Activated naive CD8-positive, alpha-beta T cell (primary cell): Measurements from ENCODE around the gene TRIB2.

Experiments
- H3K27ac Mint-ChIP-seq: one replicate; pipeline ENCODE4 v1.8.0; 2021; ENCODE audit warnings: mixed read lengths
- H3K27me3 Mint-ChIP-seq: one replicate; pipeline ENCODE4 v1.8.0; 2021; ENCODE audit warnings: mixed read lengths
- H3K36me3 Mint-ChIP-seq: one replicate; pipeline ENCODE4 v1.8.0; 2021; ENCODE audit warnings: mixed read lengths
- H3K4me1 Mint-ChIP-seq: one replicate; pipeline ENCODE4 v1.8.0; 2021; ENCODE audit warnings: low read depth, mixed read lengths
- H3K4me3 Mint-ChIP-seq: one replicate; pipeline ENCODE4 v1.8.0; 2021; ENCODE audit warnings: mild to moderate bottlenecking, mixed read lengths
- H3K9me3 Mint-ChIP-seq: one replicate; pipeline ENCODE4 v1.8.0; 2021; ENCODE audit warnings: low read depth, mixed read lengths

TRIB2 gene

DNA sequence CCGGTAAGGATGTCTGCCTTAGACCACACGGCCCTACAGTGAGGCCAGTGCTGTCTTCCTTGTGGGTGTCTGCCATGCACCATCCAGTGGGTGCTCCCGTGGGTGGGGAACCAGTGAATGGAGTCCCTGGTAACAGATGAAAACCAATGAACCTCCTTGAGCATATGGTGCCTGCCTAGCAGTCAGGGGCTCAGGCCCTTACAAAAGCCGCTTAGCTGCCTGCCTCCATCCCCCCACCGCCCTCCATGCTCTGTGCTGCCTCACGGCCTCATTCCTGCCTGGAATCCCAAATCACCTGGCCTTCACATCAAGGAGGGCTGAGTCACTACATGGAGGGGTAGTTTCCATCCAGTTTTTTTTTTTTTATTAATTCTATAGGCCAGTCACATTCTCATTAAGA is 30.8 kb upstream of the TRIB2 start:
- peaks cover 6% of the 10 kb centered on the region for H3K36me3 Mint-ChIP-seq
- H3K9me3 Mint-ChIP-seq = no peaks in the 10 kb centered on the region
- no peaks in the 10 kb centered on the region for H3K27me3 Mint-ChIP-seq
- H3K27ac Mint-ChIP-seq = no peak overlapping the region
- H3K4me1 Mint-ChIP-seq = peaks cover 2% of the 10 kb centered on the region
- no peak overlapping the region for H3K4me3 Mint-ChIP-seq

DNA sequence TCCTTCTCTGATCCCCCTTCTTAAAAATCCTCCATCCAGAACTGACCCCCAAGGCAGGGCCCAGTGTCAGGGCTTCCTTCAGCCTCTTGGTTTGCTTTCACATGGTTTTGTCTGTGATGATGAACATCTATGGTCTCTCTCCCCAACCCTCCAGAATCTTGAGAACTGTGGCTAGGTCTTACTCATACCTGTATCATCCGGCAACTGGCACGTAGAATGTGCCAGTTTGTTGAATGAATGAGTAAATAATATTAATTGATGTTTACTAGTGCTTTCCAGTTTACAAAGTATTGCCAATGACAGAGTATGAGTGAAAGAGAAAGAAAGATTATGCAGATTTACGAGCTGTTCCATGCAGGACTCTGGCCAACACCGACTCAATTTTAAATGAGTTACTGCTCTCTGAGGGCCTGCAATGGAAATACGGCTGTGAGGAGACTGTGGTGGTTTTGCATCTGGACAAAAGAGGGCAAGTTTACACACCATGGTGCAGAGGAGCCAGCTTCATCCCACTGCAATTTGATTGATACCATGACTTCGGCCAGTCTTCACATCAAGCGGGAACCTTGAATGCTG is 29.9 kb upstream of the TRIB2 start:
- Mint-ChIP-seq H3K9me3 (no peaks in the 10 kb centered on the region), H3K4me1 (peaks cover 2% of the 10 kb centered on the region), H3K27me3 (no peaks in the 10 kb centered on the region), H3K4me3 (no peak overlapping the region), H3K36me3 (peaks cover 6% of the 10 kb centered on the region), H3K27ac (no peak overlapping the region)

DNA sequence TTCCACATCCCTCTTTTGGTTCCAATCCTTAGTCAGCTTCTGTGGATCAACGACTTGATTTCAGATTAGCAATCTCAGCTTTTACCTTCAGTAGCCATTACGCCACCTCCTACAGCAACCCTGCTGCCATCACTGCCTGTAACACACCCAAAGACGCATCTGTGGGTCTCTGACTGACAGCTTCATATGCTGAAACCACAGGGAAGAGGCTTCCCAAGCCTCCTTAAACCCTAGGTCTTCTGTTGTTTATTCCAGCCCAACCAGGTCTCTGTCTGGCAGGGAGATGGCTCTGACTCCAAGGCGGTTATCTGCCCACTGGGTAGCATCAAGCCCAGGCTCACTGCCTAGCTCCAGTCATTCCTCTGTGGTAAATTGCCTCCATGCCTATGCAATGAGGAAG is 28.6 kb upstream of the TRIB2 start:
- H3K4me3 Mint-ChIP-seq = no peak overlapping the region

DNA sequence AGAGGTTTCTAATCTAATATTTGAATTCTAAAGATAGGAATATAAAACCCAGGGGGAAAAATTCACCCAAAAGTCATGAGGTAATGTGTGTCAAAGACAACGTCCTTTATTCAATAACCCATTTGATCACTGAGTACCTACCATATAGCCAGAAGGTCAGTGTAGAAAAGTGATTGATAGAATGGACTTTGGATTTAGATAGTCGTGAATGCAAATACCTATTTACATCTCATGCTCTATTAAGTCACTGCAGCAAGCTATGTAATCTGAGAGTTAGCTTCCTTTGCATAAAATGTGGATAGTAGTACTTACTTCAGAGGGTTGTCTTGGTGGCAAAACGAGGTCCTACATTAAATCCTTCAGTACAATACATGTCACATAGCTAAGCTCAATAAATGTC is 27.8 kb upstream of the TRIB2 start:
- Mint-ChIP-seq H3K4me1 (peaks cover 2% of the 10 kb centered on the region), H3K9me3 (peaks cover 5% of the 10 kb centered on the region)

More for the DNA sequence above, 28.6 kb upstream of the TRIB2 start:
- Mint-ChIP-seq H3K36me3 (peaks cover 6% of the 10 kb centered on the region), H3K9me3 (peaks cover 5% of the 10 kb centered on the region), H3K4me1 (peaks cover 2% of the 10 kb centered on the region), H3K27ac (no peak overlapping the region), H3K27me3 (no peaks in the 10 kb centered on the region)

DNA sequence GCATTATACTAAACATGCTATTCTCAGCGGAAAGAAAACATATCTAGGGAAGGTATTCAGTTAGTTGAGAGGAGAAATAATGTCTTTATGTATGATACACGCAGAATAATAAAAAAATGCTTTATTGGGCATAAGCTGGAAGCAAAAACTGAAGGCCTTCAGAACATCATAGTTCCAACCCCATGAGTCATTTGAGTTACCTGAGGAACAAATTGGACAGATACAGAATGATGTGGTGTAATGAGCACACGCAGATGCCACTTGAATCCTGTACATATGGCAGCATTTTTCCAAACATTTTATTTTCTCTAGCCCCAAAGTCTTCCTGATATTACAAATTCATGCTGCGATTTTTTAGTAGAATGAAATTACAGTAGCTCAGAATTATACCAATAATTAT is 23.2 kb upstream of the TRIB2 start:
- H3K9me3 Mint-ChIP-seq = peaks cover 5% of the 10 kb centered on the region
- H3K4me1 Mint-ChIP-seq = peaks cover 7% of the 10 kb centered on the region
- peaks cover 9% of the 10 kb centered on the region for H3K36me3 Mint-ChIP-seq
- H3K4me3 Mint-ChIP-seq = no peak overlapping the region
- no peak overlapping the region for H3K27ac Mint-ChIP-seq
- H3K27me3 Mint-ChIP-seq = no peaks in the 10 kb centered on the region

More for the DNA sequence above, 27.8 kb upstream of the TRIB2 start:
- H3K36me3 Mint-ChIP-seq = peaks cover 6% of the 10 kb centered on the region
- H3K4me3 Mint-ChIP-seq = no peak overlapping the region
- no peaks in the 10 kb centered on the region for H3K27me3 Mint-ChIP-seq
- H3K27ac Mint-ChIP-seq = no peak overlapping the region

DNA sequence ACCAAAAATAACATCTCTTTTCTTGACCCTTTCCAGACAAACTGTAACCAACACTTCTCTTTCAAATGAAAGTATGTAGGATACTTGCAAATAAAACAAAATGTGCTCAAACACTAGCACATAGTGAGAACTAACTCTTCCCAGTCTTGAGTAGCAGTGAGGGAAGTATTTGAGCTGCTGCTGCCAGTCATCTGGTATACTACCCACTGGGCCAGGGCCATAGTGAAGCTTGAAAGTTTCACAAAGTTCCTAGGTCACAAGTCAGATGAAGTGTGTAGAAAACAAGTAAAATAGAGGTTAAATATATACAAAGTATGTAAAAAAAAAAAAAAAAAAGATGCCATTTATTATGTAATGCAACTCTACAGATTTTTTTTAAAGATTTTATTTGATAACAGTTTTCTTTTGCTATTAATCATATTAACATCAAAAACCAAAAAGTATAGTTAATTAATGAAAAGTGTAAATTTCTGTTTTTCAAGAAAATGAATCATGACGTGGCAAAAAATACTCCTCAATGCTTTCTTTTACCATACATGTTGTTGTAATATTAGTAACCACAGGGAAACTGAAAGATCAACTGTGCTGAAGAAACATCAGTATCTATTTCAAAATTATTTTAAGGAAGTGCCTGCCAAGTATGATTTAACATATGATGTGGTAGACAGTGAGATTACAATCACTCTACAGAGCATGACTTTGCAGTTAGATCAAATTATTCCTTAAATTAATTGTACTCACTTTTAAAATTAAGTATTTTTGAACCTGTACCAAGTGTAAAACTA is 21.6 kb upstream of the TRIB2 start:
- H3K27ac Mint-ChIP-seq = no peak overlapping the region
- H3K4me1 Mint-ChIP-seq = peaks cover 7% of the 10 kb centered on the region
- peaks cover 6% of the 10 kb centered on the region for H3K36me3 Mint-ChIP-seq
- H3K9me3 Mint-ChIP-seq = peaks cover 5% of the 10 kb centered on the region
- H3K4me3 Mint-ChIP-seq = no peak overlapping the region
- H3K27me3 Mint-ChIP-seq = no peaks in the 10 kb centered on the region

DNA sequence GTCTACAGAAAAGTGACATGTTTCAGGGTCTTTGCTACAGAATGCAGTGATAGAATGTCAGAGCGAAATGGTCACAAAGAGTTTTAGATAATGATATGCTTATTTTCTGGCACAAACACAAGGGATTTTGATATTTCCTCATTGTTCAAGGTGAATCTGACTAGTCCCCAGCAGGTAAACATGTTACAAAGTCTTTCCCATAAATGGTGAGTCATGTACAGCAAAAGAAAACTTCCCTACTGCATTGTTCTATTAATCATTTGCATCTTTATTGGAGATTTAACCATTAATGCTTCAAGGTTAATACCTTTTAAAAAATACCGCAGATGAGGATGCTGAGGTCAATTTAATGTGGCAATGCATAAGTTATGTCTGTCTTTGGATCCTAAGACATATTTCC is 19.1 kb upstream of the TRIB2 start:
- no peak overlapping the region for H3K4me3 Mint-ChIP-seq

DNA sequence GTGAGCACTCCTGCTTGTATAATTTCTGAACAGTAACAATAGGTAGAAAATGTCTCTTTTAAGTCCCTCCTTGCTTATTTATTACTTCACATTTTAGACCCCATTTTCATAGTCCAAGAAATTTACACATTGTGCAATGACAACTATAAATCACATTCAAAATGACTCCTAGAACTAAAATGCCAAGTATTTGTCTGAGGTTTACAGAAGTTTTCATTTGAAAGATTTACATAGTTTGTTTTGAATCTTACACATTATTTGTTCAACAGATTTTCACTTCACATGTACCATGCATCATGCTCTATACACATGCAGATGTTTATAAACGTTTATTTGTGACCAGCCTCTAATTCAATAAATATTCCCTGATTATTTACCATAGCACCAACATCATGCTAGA is 15.7 kb upstream of the TRIB2 start:
- peaks cover 2% of the 10 kb centered on the region for H3K36me3 Mint-ChIP-seq
- H3K9me3 Mint-ChIP-seq = no peaks in the 10 kb centered on the region
- H3K4me3 Mint-ChIP-seq = no peak overlapping the region
- H3K27ac Mint-ChIP-seq = no peak overlapping the region
- H3K27me3 Mint-ChIP-seq = no peaks in the 10 kb centered on the region
- peaks cover 38% of the 10 kb centered on the region for H3K4me1 Mint-ChIP-seq

More for the DNA sequence above, 19.1 kb upstream of the TRIB2 start:
- Mint-ChIP-seq H3K9me3 (no peaks in the 10 kb centered on the region), H3K36me3 (peaks cover 2% of the 10 kb centered on the region), H3K4me1 (peaks cover 19% of the 10 kb centered on the region), H3K27me3 (no peaks in the 10 kb centered on the region), H3K27ac (no peak overlapping the region)

DNA sequence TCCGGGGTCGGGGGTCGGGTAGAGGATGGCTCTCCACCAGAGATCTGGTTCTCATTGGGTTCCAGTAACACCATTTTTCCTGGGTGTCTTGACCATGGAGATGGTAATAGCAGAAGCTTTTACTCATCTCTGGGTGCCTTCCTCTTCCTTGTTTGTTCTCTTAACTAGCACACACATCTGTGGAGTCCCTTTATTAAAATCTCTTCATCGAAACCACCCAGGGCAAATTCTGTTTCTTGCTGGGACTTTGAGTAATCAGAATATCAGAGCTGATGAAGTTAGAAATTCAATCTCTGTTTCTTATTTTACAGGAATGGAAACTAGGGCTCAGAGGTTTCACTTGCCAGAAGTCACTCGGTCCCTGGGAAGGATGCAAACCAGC is 15.0 kb upstream of the TRIB2 start:
- H3K27ac Mint-ChIP-seq = no peak overlapping the region
- no peaks in the 10 kb centered on the region for H3K9me3 Mint-ChIP-seq
- peaks cover 38% of the 10 kb centered on the region for H3K4me1 Mint-ChIP-seq
- peaks cover 2% of the 10 kb centered on the region for H3K36me3 Mint-ChIP-seq
- H3K27me3 Mint-ChIP-seq = no peaks in the 10 kb centered on the region
- H3K4me3 Mint-ChIP-seq = no peak overlapping the region

DNA sequence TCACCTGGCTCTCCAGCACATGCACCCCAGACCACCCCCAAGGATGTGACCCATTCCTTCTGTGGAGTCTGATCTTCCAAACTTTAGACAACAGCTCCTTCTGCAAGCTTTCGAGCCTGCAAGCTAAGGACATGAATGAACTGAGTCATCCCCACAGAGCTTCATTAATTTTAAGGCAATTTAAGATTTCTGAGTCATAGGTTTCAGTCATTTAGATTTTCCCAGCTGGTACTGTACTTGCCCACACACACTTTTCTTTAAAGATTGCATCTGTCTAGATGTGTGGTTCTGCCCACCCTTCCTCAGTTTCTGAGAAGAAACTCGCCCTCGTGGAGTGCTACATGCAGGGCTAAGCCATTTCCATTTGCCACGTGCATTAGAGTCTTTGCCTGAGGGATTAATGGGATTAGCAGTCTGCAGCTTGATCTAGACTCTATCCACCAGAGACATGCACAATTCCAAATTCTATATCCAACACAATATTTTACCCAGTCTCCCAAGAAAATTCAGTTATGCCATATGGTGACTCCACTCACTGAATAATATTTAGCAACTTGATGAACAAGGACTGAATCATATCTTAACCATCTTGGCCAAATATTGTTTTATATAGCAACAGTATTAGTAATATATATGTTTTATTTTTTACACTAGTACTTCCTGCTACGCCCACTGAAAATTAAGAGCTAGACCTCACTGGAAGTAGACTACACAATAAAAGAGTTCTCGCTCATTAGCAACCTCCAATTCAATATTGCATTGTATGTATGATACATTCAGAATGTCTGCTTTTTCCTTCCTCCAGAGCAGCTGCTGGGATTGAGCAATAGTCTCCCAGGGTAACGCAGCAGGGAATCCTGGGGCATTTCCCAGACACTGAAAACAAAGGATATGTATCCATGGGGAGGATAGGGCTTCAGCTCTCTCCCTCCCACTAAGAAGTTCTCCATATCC is 14.3 kb upstream of the TRIB2 start:
- Mint-ChIP-seq H3K27ac (peak overlapping the region; percentile 8), H3K9me3 (no peaks in the 10 kb centered on the region), H3K36me3 (peaks cover 2% of the 10 kb centered on the region), H3K4me3 (no peak overlapping the region), H3K27me3 (no peaks in the 10 kb centered on the region), H3K4me1 (peaks cover 37% of the 10 kb centered on the region)

DNA sequence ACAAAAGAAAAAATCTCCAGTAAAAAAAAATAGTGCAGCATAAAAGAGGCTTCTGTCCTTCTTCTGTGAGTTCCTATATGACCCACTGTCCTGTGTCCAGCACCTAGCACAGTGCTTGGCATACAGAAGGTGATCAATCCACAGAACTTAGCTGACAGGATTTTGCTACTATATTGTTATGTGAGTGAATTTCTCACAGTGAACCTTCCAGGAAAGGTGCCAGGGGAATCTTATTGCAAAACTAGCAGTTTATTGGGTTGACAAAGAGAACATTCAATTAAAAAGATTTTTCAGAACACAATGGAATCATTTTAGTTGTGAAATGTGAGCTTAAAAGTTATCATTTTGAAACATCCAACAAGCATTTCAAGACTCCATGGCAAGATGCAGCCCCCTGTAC is 12.4 kb upstream of the TRIB2 start:
- no peak overlapping the region for H3K27ac Mint-ChIP-seq
- H3K27me3 Mint-ChIP-seq = no peaks in the 10 kb centered on the region
- H3K4me3 Mint-ChIP-seq = no peak overlapping the region
- H3K36me3 Mint-ChIP-seq = peaks cover 2% of the 10 kb centered on the region
- H3K9me3 Mint-ChIP-seq = no peaks in the 10 kb centered on the region
- H3K4me1 Mint-ChIP-seq = peaks cover 50% of the 10 kb centered on the region

DNA sequence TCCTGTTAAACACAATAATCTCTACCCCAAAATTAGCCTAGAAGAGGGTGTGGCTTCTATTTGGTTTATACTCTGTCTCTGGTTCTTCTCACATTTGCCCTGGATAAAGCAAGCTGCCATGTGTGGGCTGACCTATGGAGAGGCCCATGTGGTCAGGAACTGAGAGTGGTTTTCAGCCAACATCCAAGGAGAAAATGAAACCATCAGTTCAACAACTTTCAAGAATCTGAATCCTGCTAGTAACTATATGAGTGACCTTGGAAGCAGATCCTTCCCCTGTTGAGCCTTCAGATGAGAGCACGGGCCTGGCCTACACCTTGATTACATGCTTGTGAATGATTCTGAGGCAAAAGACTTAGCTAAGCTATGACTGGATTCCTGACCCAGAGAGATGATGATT is 11.5 kb upstream of the TRIB2 start:
- peaks cover 2% of the 10 kb centered on the region for H3K36me3 Mint-ChIP-seq
- no peaks in the 10 kb centered on the region for H3K9me3 Mint-ChIP-seq
- H3K4me3 Mint-ChIP-seq = no peak overlapping the region
- H3K27me3 Mint-ChIP-seq = no peaks in the 10 kb centered on the region
- H3K4me1 Mint-ChIP-seq = peaks cover 59% of the 10 kb centered on the region
- no peak overlapping the region for H3K27ac Mint-ChIP-seq

DNA sequence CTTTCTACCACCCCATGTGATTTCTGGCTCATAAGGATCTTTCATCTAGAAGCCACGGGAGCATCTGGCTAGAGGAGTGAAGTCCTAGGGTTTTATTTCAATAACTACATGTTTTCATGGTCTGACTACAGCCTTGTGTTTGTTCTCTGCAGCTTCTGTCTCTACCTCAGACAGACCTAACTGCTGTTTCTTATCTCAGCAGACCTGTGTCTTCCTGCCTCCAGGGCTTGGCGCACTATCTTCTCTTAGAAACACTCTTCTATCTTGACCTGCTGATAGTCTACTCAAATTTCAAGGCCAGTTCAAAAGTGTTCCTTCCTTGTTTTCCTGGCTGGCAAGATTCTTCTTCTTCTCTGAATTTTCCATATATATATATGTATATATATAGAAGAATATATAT is 11.0 kb upstream of the TRIB2 start:
- Mint-ChIP-seq H3K4me3 (no peak overlapping the region), H3K4me1 (peaks cover 64% of the 10 kb centered on the region), H3K27me3 (no peaks in the 10 kb centered on the region), H3K27ac (no peak overlapping the region), H3K36me3 (peaks cover 2% of the 10 kb centered on the region), H3K9me3 (no peaks in the 10 kb centered on the region)

DNA sequence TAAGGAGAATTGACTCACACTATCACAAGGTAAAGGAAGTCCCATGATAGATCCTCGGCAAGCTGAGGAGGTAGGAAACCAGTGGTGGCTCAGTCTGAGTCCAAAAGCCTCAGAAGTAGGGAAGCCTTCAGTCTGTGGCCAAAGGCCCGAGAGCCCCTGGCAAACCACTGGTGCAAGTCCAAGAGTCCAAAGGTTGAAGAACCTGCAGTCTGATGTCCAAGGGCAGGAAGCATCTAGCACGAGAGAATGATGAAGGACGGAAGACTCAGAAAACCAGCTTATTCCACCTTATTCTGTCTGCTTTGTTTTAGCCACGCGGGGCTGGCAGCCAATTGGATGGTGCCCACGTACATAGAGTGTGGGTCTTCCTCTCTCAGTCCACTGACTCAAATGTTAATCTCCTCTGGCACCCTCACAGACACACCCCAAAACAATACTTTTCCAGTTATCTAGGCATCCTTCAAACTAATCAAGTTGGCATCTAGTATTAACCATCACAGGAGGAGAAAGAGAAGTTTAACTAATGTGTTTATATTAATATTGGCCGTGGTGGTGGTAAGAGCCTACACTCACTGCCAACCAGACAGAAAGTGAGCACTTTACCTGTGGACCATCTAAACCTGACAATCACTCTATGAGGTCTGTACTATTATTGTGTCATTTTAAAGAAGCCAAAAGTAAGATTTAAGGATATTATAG is 8.1 kb upstream of the TRIB2 start:
- H3K4me3 Mint-ChIP-seq = peak overlapping the region; percentile 20
- no peaks in the 10 kb centered on the region for H3K27me3 Mint-ChIP-seq
- H3K27ac Mint-ChIP-seq = peak overlapping the region; percentile 31
- no peaks in the 10 kb centered on the region for H3K9me3 Mint-ChIP-seq
- peaks cover 49% of the 10 kb centered on the region for H3K4me1 Mint-ChIP-seq
- H3K36me3 Mint-ChIP-seq = peaks cover 2% of the 10 kb centered on the region

DNA sequence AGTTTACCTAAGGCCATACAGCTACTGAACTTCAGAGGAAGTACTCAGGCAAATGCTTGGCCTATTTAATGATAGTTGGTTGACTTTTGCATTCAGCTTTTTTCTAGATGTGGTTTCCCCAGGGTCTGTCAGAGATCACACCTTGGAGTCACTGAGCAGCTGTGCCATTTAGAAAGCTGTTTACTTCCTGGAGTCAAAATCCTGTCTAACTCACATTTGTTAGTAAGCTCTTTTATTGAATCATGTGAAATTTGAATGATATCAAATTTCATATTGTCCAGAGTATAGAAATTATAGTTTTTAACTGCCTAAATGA is 7.6 kb upstream of the TRIB2 start:
- peaks cover 2% of the 10 kb centered on the region for H3K36me3 Mint-ChIP-seq
- no peaks in the 10 kb centered on the region for H3K9me3 Mint-ChIP-seq
- H3K27ac Mint-ChIP-seq = no peak overlapping the region
- H3K4me3 Mint-ChIP-seq = no peak overlapping the region
- H3K4me1 Mint-ChIP-seq = peaks cover 48% of the 10 kb centered on the region
- H3K27me3 Mint-ChIP-seq = no peaks in the 10 kb centered on the region
